Neutrophil (primary cell): ENCODE results near the gene SHISA9.

ENCODE experiments used
- H3K27ac ChIP-seq: fragments of 200-600 bp; sonication (generic); 2 replicates; pipeline ENCODE4 v1.5.1; 2016; ENCODE audit warnings: mild to moderate bottlenecking, moderate library complexity
- H3K27me3 ChIP-seq: fragments of 200-600 bp; sonication (generic); 2 replicates; pipeline ENCODE4 v1.6.0; 2016; ENCODE audit warnings: mild to moderate bottlenecking
- H3K36me3 ChIP-seq: fragments of 200-600 bp; sonication (generic); 2 replicates; pipeline ENCODE4 v1.5.1; 2017
- H3K4me1 ChIP-seq, 2 experiments: fragments of 200-600 bp in 1 of 2; sonication (generic) in 1 of 2; 1 replicate in 1 of 2; 2 replicates in 1 of 2; pipeline versions ENCODE4 v1.5.1 to v1.6.1; 2013 to 2016; ENCODE audit warnings: low read depth in 1 of 2, low read length in 1 of 2, mild to moderate bottlenecking in 1 of 2, moderate library complexity in 1 of 2; ENCODE audit not compliant: control insufficient read depth in 1 of 2, insufficient read depth in 1 of 2
- H3K4me3 ChIP-seq, 2 experiments: fragments of 200-600 bp in 1 of 2; sonication (generic) in 1 of 2; 1 replicate in 1 of 2; 2 replicates in 1 of 2; pipeline ENCODE4 v1.5.1; 2013 to 2016; ENCODE audit warnings: low read depth in 1 of 2, low read length in 1 of 2, mild to moderate bottlenecking in 1 of 2, moderate library complexity in 1 of 2
- H3K9me3 ChIP-seq: fragments of 200-600 bp; sonication (generic); 2 replicates; pipeline ENCODE4 v1.5.1; 2016
- CTCF ChIP-seq: fragments of 200-600 bp; sonication (generic); IDR thresholded peaks from 2 replicates; pipeline ENCODE4 v1.5.1; 2016; ENCODE audit warnings: antibody characterized with exemption

The SHISA9 gene

GRCh38 chr16:13101828-13102227, 200.4 kb downstream of the SHISA9 start:
- Histone ChIP-seq H3K4me1 (no peaks in the 10 kb centered on the region), H3K4me3 (no peak overlapping the region), H3K27ac (no peak overlapping the region), H3K36me3 (no peaks in the 10 kb centered on the region), H3K27me3 (no peaks in the 10 kb centered on the region), H3K9me3 (no peaks in the 10 kb centered on the region)
- TF ChIP-seq CTCF = no peak

GRCh38 chr16:13102401-13102800, 201.0 kb downstream of the SHISA9 start:
- no peaks in the 10 kb centered on the region for H3K27me3 ChIP-seq
- H3K27ac ChIP-seq = no peak overlapping the region
- H3K4me1 ChIP-seq = no peaks in the 10 kb centered on the region
- no peak for TF ChIP-seq CTCF
- no peaks in the 10 kb centered on the region for H3K36me3 ChIP-seq
- H3K4me3 ChIP-seq = no peak overlapping the region
- no peaks in the 10 kb centered on the region for H3K9me3 ChIP-seq

GRCh38 chr16:13103831-13104530, 202.6 kb downstream of the SHISA9 start:
- Histone ChIP-seq H3K27me3 (no peaks in the 10 kb centered on the region), H3K36me3 (no peaks in the 10 kb centered on the region), H3K9me3 (no peaks in the 10 kb centered on the region), H3K4me3 (no peak overlapping the region), H3K4me1 (no peaks in the 10 kb centered on the region), H3K27ac (no peak overlapping the region)
- no peak for TF ChIP-seq CTCF

DNA sequence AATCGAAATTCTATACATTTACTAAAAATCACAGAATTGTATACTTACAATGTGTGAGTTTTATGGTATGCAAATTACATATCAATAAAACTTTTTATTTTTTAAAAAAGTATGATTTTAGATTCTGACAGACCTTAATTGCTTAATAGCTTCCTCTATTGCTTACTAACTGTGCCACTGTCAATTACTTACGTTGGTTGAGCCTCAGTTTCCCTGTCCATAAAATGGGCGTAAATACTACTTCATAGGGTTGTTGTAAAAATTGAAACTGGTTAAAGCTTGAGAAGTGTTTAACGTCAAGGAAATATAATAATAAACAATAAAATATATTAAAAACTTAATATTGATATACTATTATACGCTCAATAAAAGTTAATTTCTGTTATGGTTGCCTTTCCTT, 203.4 kb downstream of the SHISA9 start:
- H3K27me3 ChIP-seq = no peaks in the 10 kb centered on the region
- H3K27ac ChIP-seq = no peak overlapping the region
- no peaks in the 10 kb centered on the region for H3K36me3 ChIP-seq
- H3K4me1 ChIP-seq = no peaks in the 10 kb centered on the region
- no peak overlapping the region for H3K4me3 ChIP-seq
- no peaks in the 10 kb centered on the region for H3K9me3 ChIP-seq
- no peak for TF ChIP-seq CTCF

- no peaks in the 10 kb centered on the region for H3K27me3 ChIP-seq
- no peak for TF ChIP-seq CTCF
- no peaks in the 10 kb centered on the region for H3K36me3 ChIP-seq
- no peaks in the 10 kb centered on the region for H3K4me1 ChIP-seq
- H3K27ac ChIP-seq = no peak overlapping the region
- H3K9me3 ChIP-seq = no peaks in the 10 kb centered on the region
- no peak overlapping the region for H3K4me3 ChIP-seq
Measured at GRCh38 chr16:13105427-13105826, 204.0 kb downstream of the SHISA9 start.

GRCh38 chr16:13106464-13106863, 205.1 kb downstream of the SHISA9 start:
- H3K4me3 ChIP-seq = no peak overlapping the region
- H3K27ac ChIP-seq = no peak overlapping the region
- no peaks in the 10 kb centered on the region for H3K4me1 ChIP-seq
- TF ChIP-seq CTCF = no peak
- H3K27me3 ChIP-seq = no peaks in the 10 kb centered on the region
- no peaks in the 10 kb centered on the region for H3K9me3 ChIP-seq
- H3K36me3 ChIP-seq = no peaks in the 10 kb centered on the region
